Measurements from ENCODE around the gene NPDC1.

Gene NPDC1

GRCh38 chr9:137056739-137057415 is 10.9 kb upstream of the NPDC1 start:
- DNase-seq (ENCODE audit: low read depth in 3 of 3) = no peak

GRCh38 chr9:137055385-137056364 is 9.7 kb upstream of the NPDC1 start:
- no peak for DNase-seq (ENCODE audit: low read depth in 3 of 3)

GRCh38 chr9:137054932-137055384 is 9.0 kb upstream of the NPDC1 start:
- DNase-seq (ENCODE audit: low read depth in 3 of 3) = no peak

- DNase-seq (ENCODE audit: low read depth in 3 of 3) = no peak
Measured at GRCh38 chr9:137053944-137054931, 8.3 kb upstream of the NPDC1 start, which contains the start of gene ENTPD2. TSS of gene ENTPD2 (minus strand) at chr9:137054061. CDS start at chr9:137053997, 64 bp downstream.

- no peak for DNase-seq (ENCODE audit: low read depth in 3 of 3)
Measured at GRCh38 chr9:137052998-137053943, 7.3 kb upstream of the NPDC1 start.

- no peak for DNase-seq (ENCODE audit: low read depth in 3 of 3)
Measured at GRCh38 chr9:137052293-137052692, 6.3 kb upstream of the NPDC1 start.

- no peak for DNase-seq (ENCODE audit: low read depth in 3 of 3)
Measured at GRCh38 chr9:137051145-137051724, 5.3 kb upstream of the NPDC1 start.

- no peak for DNase-seq (ENCODE audit: low read depth in 3 of 3)
Measured at GRCh38 chr9:137050570-137050969, 4.6 kb upstream of the NPDC1 start.

- no peak for DNase-seq (ENCODE audit: low read depth in 3 of 3)
Measured at GRCh38 chr9:137049544-137050449, 3.8 kb upstream of the NPDC1 start.

- no peak for DNase-seq (ENCODE audit: low read depth in 3 of 3)
Measured at GRCh38 chr9:137048655-137049543, 2.9 kb upstream of the NPDC1 start.

- DNase-seq (ENCODE audit: low read depth in 3 of 3) = no peak
Measured at GRCh38 chr9:137045294-137046087, 486 bp downstream of the NPDC1 start.

- DNase-seq (ENCODE audit: low read depth in 3 of 3) = no peak
Measured at GRCh38 chr9:137044502-137045177, 1.3 kb downstream of the NPDC1 start.

GRCh38 chr9:137044037-137044436 is 1.9 kb downstream of the NPDC1 start:
- no peak for DNase-seq (ENCODE audit: low read depth in 3 of 3)

- DNase-seq (ENCODE audit: low read depth in 3 of 3) = no peak
Measured at GRCh38 chr9:137042751-137043727, 2.9 kb downstream of the NPDC1 start.

- no peak for DNase-seq (ENCODE audit: low read depth in 3 of 3)
Measured at GRCh38 chr9:137041124-137041523, 4.9 kb downstream of the NPDC1 start.
